Bronchial epithelial cell (primary cell): Measurements from ENCODE around the gene NACC2. TPM values are rescaled to one million over a fixed set of nuclear protein-coding genes. Genes with fewer than 3 reads are reported as not detected.
"Not testable (repeated sequence)": the region's sequence is repeated elsewhere in the genome, so short reads cannot be mapped to it uniquely, and the experiment has no call there.

Source experiments
- DNase-seq: peaks from one replicate; pipeline ENCODE4 v3.0.0-alpha.2; 2010; ENCODE audit warnings: low read depth
- FAIRE-seq: peaks from 2 replicates; lab custom pipeline; 2011; peaks lifted over from hg19 to GRCh38; lab: Jason Lieb, UNC
- H3K27me3 ChIP-seq: 2 replicates; pipeline ENCODE4 v1.5.1; 2011; ENCODE audit warnings: low read length; ENCODE audit not compliant: control insufficient read depth, insufficient read depth
- H3K36me3 ChIP-seq: 2 replicates; pipeline ENCODE4 v1.5.1; 2011; ENCODE audit warnings: low read length; ENCODE audit not compliant: control insufficient read depth, insufficient read depth
- H3K4me3 ChIP-seq: 2 replicates; pipeline ENCODE4 v1.5.1; 2011; ENCODE audit warnings: mild to moderate bottlenecking, low read depth, low read length, control low read depth
- CTCF ChIP-seq: IDR thresholded peaks from 2 replicates; pipeline ENCODE4 v1.5.1; 2011; ENCODE audit warnings: mild to moderate bottlenecking, moderate library complexity, low read length, control low read depth, inconsistent platforms; ENCODE audit not compliant: insufficient read depth, severe bottlenecking
- total RNA-seq: library from RNA; depleted of rRNA; stranded (reverse); fragments of >200 nt; gene quantifications from 2 replicates; pipeline ENCODE4 v1.2.1, GENCODE V29; 2014

NACC2 gene
- total RNA-seq, 1 donor from 2014 or later, result 7.6 TPM

GRCh38 chr9:136031094-136031493 lies 64.0 kb downstream of the NACC2 start:
- no peak overlapping the region for H3K4me3 ChIP-seq
- peaks cover 5% of the 10 kb centered on the region for H3K36me3 ChIP-seq
- no peak for DNase-seq
- no peaks in the 10 kb centered on the region for H3K27me3 ChIP-seq
- no peak for TF ChIP-seq CTCF
- FAIRE-seq, result no peak

- no peak for DNase-seq
- peaks cover 7% of the 10 kb centered on the region for H3K36me3 ChIP-seq
- FAIRE-seq, result no peak
- no peak overlapping the region for H3K4me3 ChIP-seq
- TF ChIP-seq CTCF, result no peak
- H3K27me3 ChIP-seq, result no peaks in the 10 kb centered on the region
Observed at GRCh38 chr9:136029556-136029955, 65.5 kb downstream of the NACC2 start.

- Histone ChIP-seq H3K4me3 (no peak overlapping the region), H3K27me3 (no peaks in the 10 kb centered on the region), H3K36me3 (peaks cover 7% of the 10 kb centered on the region)
- DNase-seq (no peak), FAIRE-seq (no peak)
- TF ChIP-seq CTCF, result no peak
Observed at GRCh38 chr9:136028760-136029470, 66.2 kb downstream of the NACC2 start.

GRCh38 chr9:136026943-136027289 lies 68.2 kb downstream of the NACC2 start:
- DNase-seq, FAIRE-seq, H3K4me3 ChIP-seq: not testable (repeated sequence)

GRCh38 chr9:136026266-136026942 lies 68.7 kb downstream of the NACC2 start:
- DNase-seq (no peak), FAIRE-seq (no peak)
- no peaks in the 10 kb centered on the region for H3K27me3 ChIP-seq
- peaks cover 8% of the 10 kb centered on the region for H3K36me3 ChIP-seq
- H3K4me3 ChIP-seq, result no peak overlapping the region
- TF ChIP-seq CTCF, result no peak

More at GRCh38 chr9:136026943-136027289, 68.2 kb downstream of the NACC2 start:
- H3K27me3 ChIP-seq, H3K36me3 ChIP-seq: not testable (repeated sequence)

GRCh38 chr9:136025481-136025880 lies 69.6 kb downstream of the NACC2 start:
- TF ChIP-seq CTCF, result no peak
- H3K36me3 ChIP-seq, result peaks cover 8% of the 10 kb centered on the region
- no peaks in the 10 kb centered on the region for H3K27me3 ChIP-seq
- FAIRE-seq (no peak), DNase-seq (no peak)
- H3K4me3 ChIP-seq, result no peak overlapping the region
